ENCODE data around the gene ZNF609. TPM values are rescaled to one million over a fixed set of nuclear protein-coding genes. Genes with fewer than 3 reads are reported as not detected.

ZNF609 gene
- total and polyA plus RNA-seq, 2 of the 13 experiments (the other 11 are each of a cell fraction or from before 2014, with no cell fraction given) = 8.9 to 9.9 TPM

DNA sequence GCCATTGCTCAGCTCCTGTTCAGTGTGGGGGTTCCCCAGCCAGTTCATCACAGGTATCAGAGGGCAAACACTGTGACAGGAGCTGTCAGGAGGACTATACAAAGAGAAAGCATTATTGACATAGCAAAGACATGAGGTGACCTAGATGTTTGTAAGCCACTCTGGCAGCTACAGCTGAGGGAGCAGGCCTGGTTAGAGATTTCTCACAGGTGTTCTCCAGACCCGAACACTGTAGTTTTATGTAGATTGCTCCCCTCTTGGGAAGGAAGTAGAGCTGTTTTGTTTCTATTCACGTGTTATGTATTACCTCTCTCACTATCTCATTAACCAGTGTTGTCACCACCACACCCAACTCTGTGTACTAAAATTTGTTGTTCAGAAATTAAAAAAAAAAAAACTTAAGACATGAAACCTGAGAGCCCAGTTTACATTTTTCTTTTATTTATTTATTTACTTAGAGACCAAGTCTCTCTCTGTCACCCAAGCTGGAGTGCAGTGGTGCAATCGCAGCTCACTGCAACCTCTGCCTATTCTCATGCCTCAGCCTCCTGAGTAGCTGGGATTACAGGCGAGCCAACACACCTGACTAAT, 191.3 kb downstream of the ZNF609 start (continued):
- TF ChIP-seq, protein P1, sequence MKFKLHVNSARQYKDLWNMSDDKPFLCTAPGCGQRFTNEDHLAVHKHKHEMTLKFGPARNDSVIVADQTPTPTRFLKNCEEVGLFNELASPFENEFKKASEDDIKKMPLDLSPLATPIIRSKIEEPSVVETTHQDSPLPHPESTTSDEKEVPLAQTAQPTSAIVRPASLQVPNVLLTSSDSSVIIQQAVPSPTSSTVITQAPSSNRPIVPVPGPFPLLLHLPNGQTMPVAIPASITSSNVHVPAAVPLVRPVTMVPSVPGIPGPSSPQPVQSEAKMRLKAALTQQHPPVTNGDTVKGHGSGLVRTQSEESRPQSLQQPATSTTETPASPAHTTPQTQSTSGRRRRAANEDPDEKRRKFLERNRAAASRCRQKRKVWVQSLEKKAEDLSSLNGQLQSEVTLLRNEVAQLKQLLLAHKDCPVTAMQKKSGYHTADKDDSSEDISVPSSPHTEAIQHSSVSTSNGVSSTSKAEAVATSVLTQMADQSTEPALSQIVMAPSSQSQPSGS (CRISPR knock-in tag; IDR thresholded peaks at IDR 0.05) = peak; percentile 84
- TF ChIP-seq HOMEZ (CRISPR knock-in tag; IDR thresholded peaks at IDR 0.05; ENCODE audit: low read depth) (peak; percentile 37; the same call in 1 of the 2 replicates), SATB2 (CRISPR knock-in tag; IDR thresholded peaks at IDR 0.05) (no peak), JUN (CRISPR knock-in tag; IDR thresholded peaks at IDR 0.05) (peak; percentile 80; the same call in 1 of the 2 replicates), MYC (CRISPR knock-in tag; IDR thresholded peaks at IDR 0.05; ENCODE audit: borderline replicate concordance) (no peak), JUND (CRISPR knock-in tag; IDR thresholded peaks at IDR 0.05) (peak; percentile 65; the same call in 1 of the 2 replicates), MED8 (CRISPR knock-in tag; IDR thresholded peaks at IDR 0.05; ENCODE audit: insufficient replicate concordance) (no peak), SP140L (CRISPR knock-in tag; IDR thresholded peaks at IDR 0.05; ENCODE audit: borderline replicate concordance) (no peak), RFX3 (CRISPR knock-in tag; IDR thresholded peaks at IDR 0.05) (no peak), NR1H2 (CRISPR knock-in tag; IDR thresholded peaks at IDR 0.05; ENCODE audit: borderline replicate concordance, low read depth) (no peak), POLR2A (IDR thresholded peaks at IDR 0.05; ENCODE audit: insufficient read depth in 1 of 2, low read depth in 2 of 2, low read length in 2 of 2) (no peak), KAT2B (IDR thresholded peaks at IDR 0.05; ENCODE audit: borderline replicate concordance, low read depth, low read length) (no peak), ZNF160 (CRISPR knock-in tag; IDR thresholded peaks at IDR 0.05) (no peak), ZNF136 (CRISPR knock-in tag; IDR thresholded peaks at IDR 0.05; ENCODE audit: low read depth) (no peak), PRPF4 (IDR thresholded peaks at IDR 0.05; ENCODE audit: low read depth, low read length, poor library complexity, severe bottlenecking) (no peak), NCOA5 (CRISPR knock-in tag; IDR thresholded peaks at IDR 0.05) (no peak), EEA1 (CRISPR knock-in tag; IDR thresholded peaks at IDR 0.05; ENCODE audit: borderline replicate concordance) (no peak), ZBTB1 (CRISPR knock-in tag; IDR thresholded peaks at IDR 0.05; ENCODE audit: borderline replicate concordance) (no peak), SRSF1 (optimal IDR thresholded peaks at IDR 0.05; ENCODE audit: low read depth, low read length) (no peak), ZBTB7B (CRISPR knock-in tag; IDR thresholded peaks at IDR 0.05) (no peak), PLSCR1 (CRISPR knock-in tag; IDR thresholded peaks at IDR 0.05; ENCODE audit: borderline replicate concordance) (no peak), HOXA9 (CRISPR knock-in tag; IDR thresholded peaks at IDR 0.05; ENCODE audit: borderline replicate concordance) (no peak), ZNF563 (CRISPR knock-in tag; IDR thresholded peaks at IDR 0.05) (no peak)
- TF ChIP-seq, protein P2, sequence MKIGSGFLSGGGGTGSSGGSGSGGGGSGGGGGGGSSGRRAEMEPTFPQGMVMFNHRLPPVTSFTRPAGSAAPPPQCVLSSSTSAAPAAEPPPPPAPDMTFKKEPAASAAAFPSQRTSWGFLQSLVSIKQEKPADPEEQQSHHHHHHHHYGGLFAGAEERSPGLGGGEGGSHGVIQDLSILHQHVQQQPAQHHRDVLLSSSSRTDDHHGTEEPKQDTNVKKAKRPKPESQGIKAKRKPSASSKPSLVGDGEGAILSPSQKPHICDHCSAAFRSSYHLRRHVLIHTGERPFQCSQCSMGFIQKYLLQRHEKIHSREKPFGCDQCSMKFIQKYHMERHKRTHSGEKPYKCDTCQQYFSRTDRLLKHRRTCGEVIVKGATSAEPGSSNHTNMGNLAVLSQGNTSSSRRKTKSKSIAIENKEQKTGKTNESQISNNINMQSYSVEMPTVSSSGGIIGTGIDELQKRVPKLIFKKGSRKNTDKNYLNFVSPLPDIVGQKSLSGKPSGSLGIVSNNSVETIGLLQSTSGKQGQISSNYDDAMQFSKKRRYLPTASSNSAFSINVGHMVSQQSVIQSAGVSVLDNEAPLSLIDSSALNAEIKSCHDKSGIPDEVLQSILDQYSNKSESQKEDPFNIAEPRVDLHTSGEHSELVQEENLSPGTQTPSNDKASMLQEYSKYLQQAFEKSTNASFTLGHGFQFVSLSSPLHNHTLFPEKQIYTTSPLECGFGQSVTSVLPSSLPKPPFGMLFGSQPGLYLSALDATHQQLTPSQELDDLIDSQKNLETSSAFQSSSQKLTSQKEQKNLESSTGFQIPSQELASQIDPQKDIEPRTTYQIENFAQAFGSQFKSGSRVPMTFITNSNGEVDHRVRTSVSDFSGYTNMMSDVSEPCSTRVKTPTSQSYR (CRISPR knock-in tag; IDR thresholded peaks at IDR 0.05; ENCODE audit: borderline replicate concordance) = no peak; the same call in 1 of the 2 replicates
- TF ChIP-seq, protein P3, sequence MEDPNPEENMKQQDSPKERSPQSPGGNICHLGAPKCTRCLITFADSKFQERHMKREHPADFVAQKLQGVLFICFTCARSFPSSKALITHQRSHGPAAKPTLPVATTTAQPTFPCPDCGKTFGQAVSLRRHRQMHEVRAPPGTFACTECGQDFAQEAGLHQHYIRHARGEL (CRISPR knock-in tag; IDR thresholded peaks at IDR 0.05) = no peak
